ENCODE measurements around the gene MBP.

DNA sequence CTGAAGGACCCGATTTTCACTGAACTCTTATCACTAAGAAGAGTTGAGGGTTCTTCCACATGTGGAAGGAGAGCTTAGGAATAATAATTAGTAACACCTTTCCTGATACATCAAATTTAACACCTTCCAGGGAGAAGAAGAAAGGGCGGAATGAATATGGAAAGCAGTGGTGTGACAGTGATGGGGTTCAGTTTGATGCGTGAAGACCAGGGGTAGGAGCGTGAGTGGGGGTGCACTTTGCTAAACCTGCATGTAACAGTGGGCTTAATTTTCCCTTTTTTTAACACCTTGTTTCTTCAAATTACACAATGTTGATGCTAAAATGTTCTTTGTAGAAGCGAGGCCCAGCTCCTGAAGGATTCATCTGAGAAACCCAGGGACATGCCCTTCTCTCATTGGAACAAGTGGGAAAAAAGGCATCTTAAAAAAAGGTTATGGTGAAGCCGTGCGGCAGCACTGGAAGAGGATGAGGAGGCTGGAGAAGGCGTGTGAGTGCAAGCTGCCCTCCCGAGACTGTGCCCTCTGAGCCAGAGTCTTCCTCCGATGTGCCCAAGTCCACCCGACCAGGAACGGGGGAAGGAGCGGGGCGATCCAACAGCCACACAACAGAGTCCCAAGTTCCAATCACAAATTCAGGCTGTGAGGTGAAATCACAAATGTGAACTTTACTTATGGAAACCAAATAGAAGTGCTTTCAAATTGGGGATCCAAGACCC is 80.8 kb downstream of the MBP start:
- TF ChIP-seq, protein P1, sequence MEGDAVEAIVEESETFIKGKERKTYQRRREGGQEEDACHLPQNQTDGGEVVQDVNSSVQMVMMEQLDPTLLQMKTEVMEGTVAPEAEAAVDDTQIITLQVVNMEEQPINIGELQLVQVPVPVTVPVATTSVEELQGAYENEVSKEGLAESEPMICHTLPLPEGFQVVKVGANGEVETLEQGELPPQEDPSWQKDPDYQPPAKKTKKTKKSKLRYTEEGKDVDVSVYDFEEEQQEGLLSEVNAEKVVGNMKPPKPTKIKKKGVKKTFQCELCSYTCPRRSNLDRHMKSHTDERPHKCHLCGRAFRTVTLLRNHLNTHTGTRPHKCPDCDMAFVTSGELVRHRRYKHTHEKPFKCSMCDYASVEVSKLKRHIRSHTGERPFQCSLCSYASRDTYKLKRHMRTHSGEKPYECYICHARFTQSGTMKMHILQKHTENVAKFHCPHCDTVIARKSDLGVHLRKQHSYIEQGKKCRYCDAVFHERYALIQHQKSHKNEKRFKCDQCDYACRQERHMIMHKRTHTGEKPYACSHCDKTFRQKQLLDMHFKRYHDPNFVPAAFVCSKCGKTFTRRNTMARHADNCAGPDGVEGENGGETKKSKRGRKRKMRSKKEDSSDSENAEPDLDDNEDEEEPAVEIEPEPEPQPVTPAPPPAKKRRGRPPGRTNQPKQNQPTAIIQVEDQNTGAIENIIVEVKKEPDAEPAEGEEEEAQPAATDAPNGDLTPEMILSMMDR (IDR thresholded peaks at IDR 0.05; ENCODE audit: insufficient read depth, low read length): no peak
- TF ChIP-seq POLR2AphosphoS5 (IDR thresholded peaks at IDR 0.05; ENCODE audit: low read depth): no peak
- TF ChIP-seq SPI1 (IDR thresholded peaks at IDR 0.05; ENCODE audit: borderline replicate concordance, low read depth): no peak
- TF ChIP-seq, protein P2, sequence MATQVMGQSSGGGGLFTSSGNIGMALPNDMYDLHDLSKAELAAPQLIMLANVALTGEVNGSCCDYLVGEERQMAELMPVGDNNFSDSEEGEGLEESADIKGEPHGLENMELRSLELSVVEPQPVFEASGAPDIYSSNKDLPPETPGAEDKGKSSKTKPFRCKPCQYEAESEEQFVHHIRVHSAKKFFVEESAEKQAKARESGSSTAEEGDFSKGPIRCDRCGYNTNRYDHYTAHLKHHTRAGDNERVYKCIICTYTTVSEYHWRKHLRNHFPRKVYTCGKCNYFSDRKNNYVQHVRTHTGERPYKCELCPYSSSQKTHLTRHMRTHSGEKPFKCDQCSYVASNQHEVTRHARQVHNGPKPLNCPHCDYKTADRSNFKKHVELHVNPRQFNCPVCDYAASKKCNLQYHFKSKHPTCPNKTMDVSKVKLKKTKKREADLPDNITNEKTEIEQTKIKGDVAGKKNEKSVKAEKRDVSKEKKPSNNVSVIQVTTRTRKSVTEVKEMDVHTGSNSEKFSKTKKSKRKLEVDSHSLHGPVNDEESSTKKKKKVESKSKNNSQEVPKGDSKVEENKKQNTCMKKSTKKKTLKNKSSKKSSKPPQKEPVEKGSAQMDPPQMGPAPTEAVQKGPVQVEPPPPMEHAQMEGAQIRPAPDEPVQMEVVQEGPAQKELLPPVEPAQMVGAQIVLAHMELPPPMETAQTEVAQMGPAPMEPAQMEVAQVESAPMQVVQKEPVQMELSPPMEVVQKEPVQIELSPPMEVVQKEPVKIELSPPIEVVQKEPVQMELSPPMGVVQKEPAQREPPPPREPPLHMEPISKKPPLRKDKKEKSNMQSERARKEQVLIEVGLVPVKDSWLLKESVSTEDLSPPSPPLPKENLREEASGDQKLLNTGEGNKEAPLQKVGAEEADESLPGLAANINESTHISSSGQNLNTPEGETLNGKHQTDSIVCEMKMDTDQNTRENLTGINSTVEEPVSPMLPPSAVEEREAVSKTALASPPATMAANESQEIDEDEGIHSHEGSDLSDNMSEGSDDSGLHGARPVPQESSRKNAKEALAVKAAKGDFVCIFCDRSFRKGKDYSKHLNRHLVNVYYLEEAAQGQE (IDR thresholded peaks at IDR 0.05; ENCODE audit: insufficient replicate concordance, low read depth): no peak

Measured in HL-60 (cell line).